Measurements from ENCODE around the gene ZBTB47. TPM values are rescaled to one million over a fixed set of nuclear protein-coding genes. Genes with fewer than 3 reads are reported as not detected.
A peak's percentile ranks its signal among the peaks of the same experiment; 100 is the strongest.

Gene ZBTB47
- total RNA-seq, 2 donors from 2014 or later, result 0.89 to 1.1 TPM

- Mint-ChIP-seq H3K36me3 (ENCODE audit: low read depth) (no peaks in the 10 kb centered on the region), H3K27me3 (peaks cover 12% of the 10 kb centered on the region), H3K4me1 (peaks cover 12% of the 10 kb centered on the region), H3K4me3 (no peak overlapping the region), H3K27ac (no peak overlapping the region)
- DNase-seq, result no peak
- ATAC-seq, result no peak
- H3K9me3 ChIP-seq (ENCODE audit: control insufficient read depth, low read length, poor library complexity, severe bottlenecking), result no peaks in the 10 kb centered on the region
These were observed 50.8 kb downstream of the ZBTB47 start for GRCh38 chr3:42704136-42704841.

- Mint-ChIP-seq H3K4me1 (peaks cover 6% of the 10 kb centered on the region), H3K36me3 (ENCODE audit: low read depth) (no peaks in the 10 kb centered on the region), H3K27ac (no peak overlapping the region), H3K27me3 (peaks cover 18% of the 10 kb centered on the region), H3K4me3 (no peak overlapping the region)
- no peaks in the 10 kb centered on the region for H3K9me3 ChIP-seq (ENCODE audit: control insufficient read depth, low read length, poor library complexity, severe bottlenecking)
- DNase-seq (no peak), ATAC-seq (no peak)
These were observed 51.7 kb downstream of the ZBTB47 start for GRCh38 chr3:42705058-42705767.

GRCh38 chr3:42705962-42706585, 52.6 kb downstream of the ZBTB47 start:
- no peak for ATAC-seq
- H3K9me3 ChIP-seq (ENCODE audit: control insufficient read depth, low read length, poor library complexity, severe bottlenecking), result no peaks in the 10 kb centered on the region
- Mint-ChIP-seq H3K36me3 (ENCODE audit: low read depth) (no peaks in the 10 kb centered on the region), H3K27ac (no peak overlapping the region), H3K27me3 (peaks cover 18% of the 10 kb centered on the region), H3K4me3 (no peak overlapping the region), H3K4me1 (peaks cover 5% of the 10 kb centered on the region)
- no peak for DNase-seq

- H3K4me1 Mint-ChIP-seq, result peaks cover 2% of the 10 kb centered on the region
- no peak for ATAC-seq
- H3K4me3 Mint-ChIP-seq, result no peak overlapping the region
- H3K27ac Mint-ChIP-seq, result no peak overlapping the region
- H3K36me3 Mint-ChIP-seq (ENCODE audit: low read depth), result no peaks in the 10 kb centered on the region
- peaks cover 18% of the 10 kb centered on the region for H3K27me3 Mint-ChIP-seq
- H3K9me3 ChIP-seq (ENCODE audit: control insufficient read depth, low read length, poor library complexity, severe bottlenecking), result no peaks in the 10 kb centered on the region
- no peak for DNase-seq
These were observed 53.5 kb downstream of the ZBTB47 start for GRCh38 chr3:42706721-42707619.

- peaks cover 18% of the 10 kb centered on the region for H3K27me3 Mint-ChIP-seq
- DNase-seq (no peak), ATAC-seq (no peak)
- H3K36me3 Mint-ChIP-seq (ENCODE audit: low read depth), result no peaks in the 10 kb centered on the region
- H3K4me3 Mint-ChIP-seq, result no peak overlapping the region
- H3K4me1 Mint-ChIP-seq, result peaks cover 2% of the 10 kb centered on the region
- no peaks in the 10 kb centered on the region for H3K9me3 ChIP-seq (ENCODE audit: control insufficient read depth, low read length, poor library complexity, severe bottlenecking)
- no peak overlapping the region for H3K27ac Mint-ChIP-seq
These were observed 54.3 kb downstream of the ZBTB47 start for GRCh38 chr3:42707620-42708355.

GRCh38 chr3:42708611-42709151, 55.2 kb downstream of the ZBTB47 start:
- ATAC-seq, result no peak
- DNase-seq, result no peak

GRCh38 chr3:42709621-42710020, 56.1 kb downstream of the ZBTB47 start:
- H3K4me3 Mint-ChIP-seq, result no peak overlapping the region
- no peak for ATAC-seq
- DNase-seq, result peak in 1 of 3 donors; percentile 3
- H3K4me1 Mint-ChIP-seq, result peaks cover 2% of the 10 kb centered on the region
- H3K27me3 Mint-ChIP-seq, result peaks cover 25% of the 10 kb centered on the region
- H3K27ac Mint-ChIP-seq, result no peak overlapping the region
- H3K36me3 Mint-ChIP-seq (ENCODE audit: low read depth), result no peaks in the 10 kb centered on the region
- no peaks in the 10 kb centered on the region for H3K9me3 ChIP-seq (ENCODE audit: control insufficient read depth, low read length, poor library complexity, severe bottlenecking)

More at GRCh38 chr3:42708611-42709151, 55.2 kb downstream of the ZBTB47 start:
- Mint-ChIP-seq H3K27ac (no peak overlapping the region), H3K4me1 (peaks cover 2% of the 10 kb centered on the region), H3K27me3 (peaks cover 18% of the 10 kb centered on the region), H3K4me3 (no peak overlapping the region), H3K36me3 (ENCODE audit: low read depth) (no peaks in the 10 kb centered on the region)
- H3K9me3 ChIP-seq (ENCODE audit: control insufficient read depth, low read length, poor library complexity, severe bottlenecking), result no peaks in the 10 kb centered on the region

- Mint-ChIP-seq H3K4me1 (peaks cover 2% of the 10 kb centered on the region), H3K4me3 (no peak overlapping the region), H3K36me3 (ENCODE audit: low read depth) (no peaks in the 10 kb centered on the region), H3K27me3 (peaks cover 25% of the 10 kb centered on the region), H3K27ac (no peak overlapping the region)
- DNase-seq (peak in 1 of 3 donors; percentile 0), ATAC-seq (no peak)
- H3K9me3 ChIP-seq (ENCODE audit: control insufficient read depth, low read length, poor library complexity, severe bottlenecking), result no peaks in the 10 kb centered on the region
These were observed 57.0 kb downstream of the ZBTB47 start for GRCh38 chr3:42710323-42711021.

- no peak overlapping the region for H3K4me3 Mint-ChIP-seq
- ATAC-seq, result no peak
- H3K9me3 ChIP-seq (ENCODE audit: control insufficient read depth, low read length, poor library complexity, severe bottlenecking), result no peaks in the 10 kb centered on the region
- H3K27me3 Mint-ChIP-seq, result peaks cover 25% of the 10 kb centered on the region
- peak in 1 of 3 donors; percentile 6 for DNase-seq
- no peaks in the 10 kb centered on the region for H3K4me1 Mint-ChIP-seq
- no peaks in the 10 kb centered on the region for H3K36me3 Mint-ChIP-seq (ENCODE audit: low read depth)
- H3K27ac Mint-ChIP-seq, result no peak overlapping the region
These were observed 58.2 kb downstream of the ZBTB47 start for GRCh38 chr3:42711491-42712343.

- Mint-ChIP-seq H3K4me1 (no peaks in the 10 kb centered on the region), H3K27ac (no peak overlapping the region), H3K27me3 (peaks cover 23% of the 10 kb centered on the region), H3K36me3 (ENCODE audit: low read depth) (no peaks in the 10 kb centered on the region), H3K4me3 (no peak overlapping the region)
- ATAC-seq (no peak), DNase-seq (no peak)
- no peaks in the 10 kb centered on the region for H3K9me3 ChIP-seq (ENCODE audit: control insufficient read depth, low read length, poor library complexity, severe bottlenecking)
These were observed 58.8 kb downstream of the ZBTB47 start for GRCh38 chr3:42712344-42712648.

- Mint-ChIP-seq H3K4me1 (no peaks in the 10 kb centered on the region), H3K36me3 (ENCODE audit: low read depth) (no peaks in the 10 kb centered on the region), H3K27ac (no peak overlapping the region), H3K4me3 (no peak overlapping the region), H3K27me3 (peaks cover 18% of the 10 kb centered on the region)
- DNase-seq (no peak), ATAC-seq (no peak)
- no peaks in the 10 kb centered on the region for H3K9me3 ChIP-seq (ENCODE audit: control insufficient read depth, low read length, poor library complexity, severe bottlenecking)
These were observed 59.3 kb downstream of the ZBTB47 start for GRCh38 chr3:42712688-42713372.

Measured in T-helper 17 cell (primary cell).